OCI-LY1 (cell line): Measurements from ENCODE around the gene SLC35D2.

Experiments
- H2AFZ ChIP-seq: fragments of 200-600 bp; sonication (generic), shearing (Covaris generic); 2 replicates; pipeline ENCODE4 v1.6.0; 2014; ENCODE audit warnings: antibody characterized with exemption, mild to moderate bottlenecking, low read length
- H3F3A ChIP-seq: fragments of 200-600 bp; sonication (generic), shearing (Covaris generic); 2 replicates; pipeline ENCODE4 v1.6.0; 2014; ENCODE audit warnings: mild to moderate bottlenecking, antibody characterized with exemption, low read length, moderate library complexity; ENCODE audit not compliant: insufficient read depth
- H3K27ac ChIP-seq: fragments of 200-600 bp; sonication (generic); 2 replicates; pipeline ENCODE4 v1.5.1; 2014; ENCODE audit warnings: low read length, mixed run types, mild to moderate bottlenecking, low read depth; ENCODE audit not compliant: poor library complexity, severe bottlenecking
- H3K27me3 ChIP-seq: fragments of 200-600 bp; sonication (generic); 2 replicates; pipeline ENCODE4 v1.6.0; 2014; ENCODE audit warnings: antibody characterized with exemption, mild to moderate bottlenecking, low read length, moderate library complexity; ENCODE audit not compliant: insufficient read depth
- H3K36me3 ChIP-seq: fragments of 200-600 bp; sonication (generic); 2 replicates; pipeline ENCODE4 v1.6.1; 2014; ENCODE audit warnings: mild to moderate bottlenecking, antibody characterized with exemption, low read length, moderate library complexity, mixed read lengths; ENCODE audit not compliant: insufficient read depth
- H3K4me1 ChIP-seq: fragments of 200-600 bp; sonication (generic); 2 replicates; pipeline ENCODE4 v1.5.1; 2014; ENCODE audit warnings: mild to moderate bottlenecking, low read length, moderate library complexity; ENCODE audit not compliant: insufficient read depth, severe bottlenecking
- H3K4me2 ChIP-seq: fragments of 200-600 bp; sonication (generic), shearing (Covaris generic); 2 replicates; pipeline ENCODE4 v1.6.1; 2014; ENCODE audit warnings: low read length
- H3K4me3 ChIP-seq: fragments of 200-600 bp; sonication (generic); 2 replicates; pipeline ENCODE4 v1.5.1; 2014; ENCODE audit warnings: low read length, low read depth, mild to moderate bottlenecking, mixed read lengths; ENCODE audit not compliant: poor library complexity, severe bottlenecking
- H3K79me2 ChIP-seq: fragments of 200-600 bp; shearing (Covaris generic); 2 replicates; pipeline ENCODE4 v1.6.1; 2016; ENCODE audit warnings: mixed run types, low read length, mixed read lengths; ENCODE audit not compliant: insufficient read depth
- H3K9ac ChIP-seq: fragments of 200-600 bp; sonication (generic), shearing (Covaris generic); 2 replicates; pipeline ENCODE4 v1.6.1; 2014; ENCODE audit warnings: mild to moderate bottlenecking, low read length, mixed read lengths
- H3K9me2 ChIP-seq: fragments of 200-600 bp; sonication (generic), shearing (Covaris generic); 2 replicates; pipeline ENCODE4 v1.6.1; 2014; ENCODE audit warnings: low read depth, mild to moderate bottlenecking, low read length, mixed read lengths
- H3K9me3 ChIP-seq: fragments of 200-600 bp; shearing (Covaris generic); 2 replicates; pipeline ENCODE4 v1.6.1; 2014; ENCODE audit warnings: low read length, mixed read lengths
- H4K20me1 ChIP-seq: fragments of 200-600 bp; sonication (generic), shearing (Covaris generic); 2 replicates; pipeline ENCODE4 v1.6.0; 2016; ENCODE audit warnings: mild to moderate bottlenecking, low read length; ENCODE audit not compliant: insufficient read depth
- CTCF ChIP-seq: fragments of 200-600 bp; sonication (generic), shearing (Covaris generic); IDR thresholded peaks from 2 replicates; pipeline ENCODE4 v1.5.1; 2017; ENCODE audit warnings: mild to moderate bottlenecking, antibody characterized with exemption, low read length, moderate library complexity, mixed read lengths
- EZH2 ChIP-seq: fragments of 200-600 bp; sonication (generic), shearing (Covaris generic); IDR thresholded peaks from 2 replicates; pipeline ENCODE4 v1.8.0; 2017; ENCODE audit warnings: borderline replicate concordance, mixed run types, mild to moderate bottlenecking, antibody characterized with exemption, low read length, moderate library complexity, mixed read lengths

SLC35D2 gene

GRCh38 chr9:96386157-96386556 is 2.6 kb upstream of the SLC35D2 start:
- no peak overlapping the region for H2AFZ ChIP-seq
- no peak overlapping the region for H3K9ac ChIP-seq
- no peak overlapping the region for H3K27ac ChIP-seq
- H3K79me2 ChIP-seq: no peaks in the 10 kb centered on the region; the same call in 1 of the 2 replicates
- no peak overlapping the region for H3K4me2 ChIP-seq
- H3K4me1 ChIP-seq: no peaks in the 10 kb centered on the region
- H3K36me3 ChIP-seq: peaks cover 66% of the 10 kb centered on the region
- H3K27me3 ChIP-seq: no peaks in the 10 kb centered on the region
- TF ChIP-seq EZH2 (no peak), CTCF (no peak)
- H3K9me2 ChIP-seq: no peaks in the 10 kb centered on the region
- no peaks in the 10 kb centered on the region for H3K9me3 ChIP-seq
- H3F3A ChIP-seq: peaks cover 14% of the 10 kb centered on the region
- H3K4me3 ChIP-seq: no peak overlapping the region
- H4K20me1 ChIP-seq: no peaks in the 10 kb centered on the region

GRCh38 chr9:96382839-96383164 is 709 bp downstream of the SLC35D2 start:
- H3K9ac ChIP-seq: no peak overlapping the region
- no peaks in the 10 kb centered on the region for H3K9me3 ChIP-seq
- peaks cover 34% of the 10 kb centered on the region for H3K36me3 ChIP-seq
- no peak overlapping the region for H3K27ac ChIP-seq
- H4K20me1 ChIP-seq: no peaks in the 10 kb centered on the region
- H3K9me2 ChIP-seq: no peaks in the 10 kb centered on the region
- H3K27me3 ChIP-seq: no peaks in the 10 kb centered on the region
- H2AFZ ChIP-seq: no peak overlapping the region
- no peak for TF ChIP-seq CTCF
- TF ChIP-seq EZH2: no peak
- H3K4me2 ChIP-seq: no peak overlapping the region
- H3K4me1 ChIP-seq: no peaks in the 10 kb centered on the region
- H3K4me3 ChIP-seq: no peak overlapping the region
- H3K79me2 ChIP-seq: no peaks in the 10 kb centered on the region; the same call in 1 of the 2 replicates
- H3F3A ChIP-seq: peaks cover 14% of the 10 kb centered on the region

GRCh38 chr9:96382175-96382574 is 1.3 kb downstream of the SLC35D2 start:
- H3K36me3 ChIP-seq: peaks cover 28% of the 10 kb centered on the region
- H3K4me3 ChIP-seq: no peak overlapping the region
- H3K79me2 ChIP-seq: no peaks in the 10 kb centered on the region; the same call in 1 of the 2 replicates
- H4K20me1 ChIP-seq: no peaks in the 10 kb centered on the region
- no peak overlapping the region for H3K27ac ChIP-seq
- no peaks in the 10 kb centered on the region for H3K9me3 ChIP-seq
- TF ChIP-seq CTCF (no peak), EZH2 (no peak)
- peaks cover 14% of the 10 kb centered on the region for H3F3A ChIP-seq
- no peaks in the 10 kb centered on the region for H3K4me1 ChIP-seq
- H3K27me3 ChIP-seq: no peaks in the 10 kb centered on the region
- no peak overlapping the region for H2AFZ ChIP-seq
- no peak overlapping the region for H3K4me2 ChIP-seq
- no peaks in the 10 kb centered on the region for H3K9me2 ChIP-seq
- no peak overlapping the region for H3K9ac ChIP-seq
